SK-N-SH (cell line): ENCODE results near the gene GEMIN7. TPM values are rescaled to one million over a fixed set of nuclear protein-coding genes. Genes with fewer than 3 reads are reported as not detected.

ENCODE experiments used
- CTCF ChIA-PET: fragments of 300-600, 350-600 bp; formaldehyde crosslinking; extraction: SDS; loops from one replicate; lab custom pipeline; 2021; lab: Yijun Ruan, JAX
- POLR2A ChIA-PET: fragments of 350-600 bp; sonication (Branson Sonifier 250); formaldehyde crosslinking; extraction: SDS; loops from one replicate; lab custom pipeline; 2020; ENCODE audit warnings: antibody characterized with exemption, inconsistent platforms; lab: Yijun Ruan, JAX
- DNase-seq: peaks from one replicate; pipeline ENCODE4 v3.0.0; 2012
- H2AFZ ChIP-seq: fragments of 200-600 bp; sonication (generic); 2 replicates; pipeline ENCODE4 v1.8.1; 2016; ENCODE audit warnings: antibody characterized with exemption, mild to moderate bottlenecking, low read depth
- H3F3A ChIP-seq: fragments of 200-600 bp; sonication (generic); replicated peaks from 2 replicates; pipeline ENCODE3; 2016; ENCODE audit warnings: antibody characterized with exemption, mild to moderate bottlenecking; ENCODE audit not compliant: insufficient read depth
- H3K27ac ChIP-seq, 2 experiments: fragments of 200-500 bp in 1 of 2; fragments of 200-600 bp in 1 of 2; sonication (Bioruptor generic) in 1 of 2; sonication (generic), shearing (Covaris generic) in 1 of 2; 2 replicates each; pipeline versions ENCODE4 v1.5.1 to v1.6.1; 2014 to 2016; ENCODE audit warnings: low read depth in 2 of 2, inconsistent platforms in 1 of 2, low read length in 1 of 2, mild to moderate bottlenecking in 1 of 2, mixed read lengths in 1 of 2
- H3K27me3 ChIP-seq: fragments of 200-600 bp; sonication (generic), shearing (Covaris generic); 2 replicates; pipeline ENCODE4 v1.6.1; 2016; ENCODE audit warnings: mixed run types; ENCODE audit not compliant: insufficient read depth
- H3K36me3 ChIP-seq, 2 experiments: fragments of 200-500 bp in 1 of 2; fragments of 200-600 bp in 1 of 2; sonication (Bioruptor generic) in 1 of 2; sonication (generic) in 1 of 2; replicated peaks in 1 of 2; 2 replicates each; pipeline versions ENCODE3 to v1.5.1; 2014 to 2016; ENCODE audit warnings: low read length in 1 of 2, mild to moderate bottlenecking in 1 of 2; ENCODE audit not compliant: insufficient read depth in 2 of 2, control insufficient read depth in 1 of 2
- H3K4me1 ChIP-seq, 2 experiments: fragments of 200-500 bp in 1 of 2; fragments of 200-600 bp in 1 of 2; sonication (Bioruptor generic) in 1 of 2; sonication (generic), shearing (Covaris generic) in 1 of 2; 2 replicates each; pipeline versions ENCODE4 v1.5.1 to v1.6.1; 2014 to 2016; ENCODE audit warnings: low read depth in 1 of 2, low read length in 1 of 2, mixed run types in 1 of 2; ENCODE audit not compliant: insufficient read depth in 2 of 2, control insufficient read depth in 1 of 2
- H3K4me2 ChIP-seq: fragments of 200-600 bp; sonication (generic), shearing (Covaris generic); 2 replicates; pipeline ENCODE4 v1.6.1; 2017; ENCODE audit warnings: mixed run types
- H3K4me3 ChIP-seq, 2 experiments: fragments of 200-500 bp in 1 of 2; fragments of 200-600 bp in 1 of 2; sonication (Bioruptor generic) in 1 of 2; sonication (generic), shearing (Covaris generic) in 1 of 2; 2 replicates each; pipeline versions ENCODE4 v1.5.1 to v1.8.1; 2014 to 2016; ENCODE audit warnings: low read depth in 2 of 2, inconsistent platforms in 1 of 2, low read length in 1 of 2, mild to moderate bottlenecking in 1 of 2, mixed read lengths in 1 of 2, moderate library complexity in 1 of 2
- H3K79me2 ChIP-seq: fragments of 200-600 bp; sonication (generic); 2 replicates; pipeline ENCODE4 v1.8.1; 2017; ENCODE audit warnings: mild to moderate bottlenecking; ENCODE audit not compliant: insufficient read depth
- H3K9ac ChIP-seq: fragments of 200-600 bp; sonication (generic); 2 replicates; pipeline ENCODE4 v1.6.1; 2017; ENCODE audit warnings: mixed run types
- H3K9me2 ChIP-seq: fragments of 200-600 bp; sonication (generic); 2 replicates; pipeline ENCODE4 v1.6.1; 2017; ENCODE audit warnings: mixed run types
- H3K9me3 ChIP-seq: fragments of 200-600 bp; sonication (generic); 2 replicates; pipeline ENCODE4 v1.6.1; 2017; ENCODE audit warnings: mixed run types, mild to moderate bottlenecking, moderate library complexity
- H4K20me1 ChIP-seq: fragments of 200-600 bp; sonication (generic); 2 replicates; pipeline ENCODE4 v1.6.1; 2017; ENCODE audit warnings: mild to moderate bottlenecking, mixed run types; ENCODE audit not compliant: insufficient read depth
- ELF1 ChIP-seq: IDR thresholded peaks from 2 replicates; pipeline ENCODE4 v1.4.0; 2012
- FOSL2 ChIP-seq: IDR thresholded peaks from 2 replicates; pipeline ENCODE4 v1.4.0; 2012; ENCODE audit warnings: low read depth, mild to moderate bottlenecking, moderate library complexity, borderline replicate concordance
- GATA2 ChIP-seq: sonication (generic); formaldehyde crosslinking; IDR thresholded peaks from 2 replicates; pipeline ENCODE4 v1.5.0; 2020; ENCODE audit warnings: mild to moderate bottlenecking, missing genetic modification reagents
- MEF2A ChIP-seq: IDR thresholded peaks from 2 replicates; pipeline ENCODE4 v1.4.0; 2012; ENCODE audit warnings: low read depth, borderline replicate concordance
- MXI1 ChIP-seq: IDR thresholded peaks from 2 replicates; pipeline ENCODE4 v1.6.1; 2012; ENCODE audit warnings: mild to moderate bottlenecking, low read depth, low read length, improper control_type of control experiment
- RCOR1 ChIP-seq: fragments of 150-350 bp; IDR thresholded peaks from 2 replicates; pipeline ENCODE4 v1.6.1; 2017; ENCODE audit warnings: antibody characterized with exemption, low read length
- RFX5 ChIP-seq: IDR thresholded peaks from 2 replicates; pipeline ENCODE4 v1.6.1; 2012; ENCODE audit warnings: mild to moderate bottlenecking, improper control_type of control experiment, low read length
- SIN3A ChIP-seq: IDR thresholded peaks from 2 replicates; pipeline ENCODE4 v1.6.1; 2012; ENCODE audit warnings: low read depth, mild to moderate bottlenecking, low read length, moderate library complexity, borderline replicate concordance
- SMC3 ChIP-seq: IDR thresholded peaks from 2 replicates; pipeline ENCODE4 v1.6.1; 2012; ENCODE audit warnings: low read depth, low read length, improper control_type of control experiment
- TCF12 ChIP-seq: IDR thresholded peaks from 2 replicates; pipeline ENCODE4 v1.4.0; 2012
- YY1 ChIP-seq: IDR thresholded peaks from 2 replicates; pipeline ENCODE4 v1.4.0; 2012; ENCODE audit warnings: low read depth, mild to moderate bottlenecking
- WGBS: methylation state at CpG from one replicate; pipeline ENCODE4 v1.1.6; 2017; ENCODE audit warnings: low lambda C conversion rate; 5-methylcytosine and 5-hydroxymethylcytosine counted together
- polyA plus RNA-seq, 3 experiments: library from polyadenylated mRNA; depleted of rRNA; stranded (reverse); fragments of >200 nt; gene quantifications; 2 replicates each; pipeline ENCODE4 v1.2.3, GENCODE V29; 2012
- TF ChIP-seq, protein P1 (sequence below): fragments of 150-350 bp; IDR thresholded peaks from 2 replicates; pipeline ENCODE4 v1.6.1; 2017; ENCODE audit warnings: antibody characterized with exemption, low read length, low read depth, borderline replicate concordance

The GEMIN7 gene
- polyA plus RNA-seq, 1 of the 3 experiments (the other 2 are of a cell fraction): 28.7 TPM

DNA sequence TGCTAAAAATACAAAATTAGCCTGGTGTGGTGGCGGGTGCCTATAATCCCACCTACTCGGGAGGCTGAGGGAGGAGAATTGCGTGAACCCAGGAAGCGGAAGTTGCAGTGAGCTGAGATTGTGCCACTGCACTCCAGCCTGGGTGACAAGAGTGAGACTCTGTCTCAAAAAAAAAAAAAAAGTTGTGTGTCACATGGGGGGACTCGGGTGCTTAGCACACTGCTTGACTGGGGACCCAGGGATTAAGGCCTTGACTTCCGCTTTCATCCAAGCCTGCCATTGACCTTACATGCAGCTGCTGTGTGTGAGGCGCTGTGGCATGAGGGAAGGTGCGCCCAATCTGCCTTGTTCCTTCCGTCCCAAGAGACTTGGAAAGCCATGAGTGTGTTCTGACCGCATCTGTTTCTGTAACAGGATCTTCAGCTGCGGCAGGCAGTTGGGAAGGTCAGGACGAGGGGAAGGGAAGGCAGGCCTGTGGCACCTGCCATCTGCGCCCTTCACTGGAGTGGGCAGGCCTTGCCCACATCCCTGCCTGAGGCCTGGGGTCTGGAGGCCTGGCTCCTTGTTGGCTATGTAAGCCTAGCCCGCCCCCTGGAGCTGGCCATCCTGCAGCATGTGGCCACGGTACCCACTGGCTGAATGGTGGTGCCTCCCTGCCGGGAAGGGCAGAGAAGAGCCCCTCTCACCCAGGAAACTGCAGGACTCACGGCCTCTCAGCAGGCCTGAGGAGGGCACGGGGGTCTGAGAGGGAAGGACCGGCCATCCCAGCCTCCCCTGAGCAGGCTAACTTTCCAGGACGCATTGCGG is 37.0 kb downstream of the GEMIN7 start:
- Histone ChIP-seq H3K36me3 (no peaks in the 10 kb centered on the region), H3K27me3 (no peaks in the 10 kb centered on the region), H3K9me2 (no peaks in the 10 kb centered on the region), H3K9ac (no peak overlapping the region), H3K4me3 (no peak overlapping the region), H3K4me2 (no peak overlapping the region), H3F3A (no peaks in the 10 kb centered on the region), H3K4me1 (peaks cover 0 to 5% of the 10 kb centered on the region in 2 experiments; a peak in 1 of 4 replicates), H2AFZ (no peak overlapping the region), H3K79me2 (peaks cover 91% of the 10 kb centered on the region), H3K27ac (no peak overlapping the region), H3K9me3 (no peaks in the 10 kb centered on the region), H4K20me1 (peaks cover 94% of the 10 kb centered on the region)
- no peak for DNase-seq
- TF ChIP-seq RFX5: no peak
- TF ChIP-seq ELF1: no peak
- TF ChIP-seq MXI1: no peak
- TF ChIP-seq SIN3A: no peak
- no peak for TF ChIP-seq MEF2A
- TF ChIP-seq, protein P1, sequence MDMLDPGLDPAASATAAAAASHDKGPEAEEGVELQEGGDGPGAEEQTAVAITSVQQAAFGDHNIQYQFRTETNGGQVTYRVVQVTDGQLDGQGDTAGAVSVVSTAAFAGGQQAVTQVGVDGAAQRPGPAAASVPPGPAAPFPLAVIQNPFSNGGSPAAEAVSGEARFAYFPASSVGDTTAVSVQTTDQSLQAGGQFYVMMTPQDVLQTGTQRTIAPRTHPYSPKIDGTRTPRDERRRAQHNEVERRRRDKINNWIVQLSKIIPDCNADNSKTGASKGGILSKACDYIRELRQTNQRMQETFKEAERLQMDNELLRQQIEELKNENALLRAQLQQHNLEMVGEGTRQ: no peak
- TF ChIP-seq TCF12: no peak
- ChIA-PET POLR2A (no interaction called here), CTCF (interaction anchor here (0.7 to 1.6 kb wide), 4 partner anchors 9 to 57 kb away, joined by 3 to 6 read pairs (median 5); no protein-coding TSS in a partner anchor)
- WGBS: 85% methylated on average over 10 of the region's 21 CpGs

DNA sequence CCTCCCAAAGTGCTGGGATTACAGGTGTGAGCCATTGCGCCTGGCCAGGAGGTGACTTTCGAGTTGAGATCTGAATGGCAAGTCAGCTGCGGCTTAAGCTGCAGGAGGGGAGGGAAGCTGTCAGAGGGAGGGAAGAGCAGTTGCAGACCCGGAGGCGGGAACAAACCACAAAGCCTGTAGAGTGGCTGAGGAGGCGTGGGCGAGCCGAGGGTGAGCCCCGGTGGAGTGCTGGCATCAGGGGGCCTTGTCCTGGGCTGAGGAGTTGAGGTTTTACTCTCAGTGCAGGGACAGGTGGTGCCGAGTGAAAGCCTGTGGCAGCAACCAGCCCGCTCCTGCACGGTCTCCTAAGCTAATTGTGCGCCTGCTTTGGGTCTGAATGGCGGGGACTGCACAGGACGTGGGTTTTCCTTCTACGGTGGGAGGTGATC is 38.1 kb downstream of the GEMIN7 start:
- Histone ChIP-seq H3K4me1 (peaks cover 0 to 7% of the 10 kb centered on the region in 2 experiments; a peak in 1 of 4 replicates), H3K27ac (no peak overlapping the region), H3K9me3 (no peaks in the 10 kb centered on the region), H3K4me3 (no peak overlapping the region), H2AFZ (no peak overlapping the region), H3K4me2 (no peak overlapping the region), H3K27me3 (no peaks in the 10 kb centered on the region), H3K36me3 (no peaks in the 10 kb centered on the region), H3F3A (no peaks in the 10 kb centered on the region), H3K9me2 (no peaks in the 10 kb centered on the region)
- WGBS: 88% methylated on average over 16 of the region's 16 CpGs
- no peak for TF ChIP-seq RCOR1
- no peak for TF ChIP-seq SIN3A
- no peak for TF ChIP-seq GATA2 (CRISPR knock-in tag)
- no peak for TF ChIP-seq YY1
- TF ChIP-seq FOSL2: no peak
- no peak for TF ChIP-seq ELF1
- TF ChIP-seq SMC3: no peak
- TF ChIP-seq, all 33 proteins: peak for 0
- ChIA-PET POLR2A (no interaction called here), CTCF (no interaction called here)
- no peak for DNase-seq
- peaks cover 89% of the 10 kb centered on the region for H3K79me2 ChIP-seq
- peaks cover 96% of the 10 kb centered on the region for H4K20me1 ChIP-seq
- no peak overlapping the region for H3K9ac ChIP-seq
